SK-N-MC (cell line): Measurements from ENCODE around the gene ZFP64.

Source experiments
- EZH2 ChIP-seq: fragments of 200-600 bp; sonication (generic); IDR thresholded peaks from one replicate; pipeline ENCODE4 v1.6.1; 2017; ENCODE audit warnings: antibody characterized with exemption
- FOXP2 ChIP-seq: optimal IDR thresholded peaks from 2 replicates; pipeline ENCODE3; 2011; ENCODE audit warnings: mild to moderate bottlenecking, moderate library complexity; ENCODE audit not compliant: insufficient read depth; ENCODE audit errors: extremely low read length, control extremely low read depth
- POLR2AphosphoS5 ChIP-seq: IDR thresholded peaks from 2 replicates; pipeline ENCODE4 v1.6.1; 2012; ENCODE audit warnings: mild to moderate bottlenecking, low read depth, low read length, borderline replicate concordance

- TF ChIP-seq POLR2AphosphoS5 = no peak
- TF ChIP-seq FOXP2 = no peak
- TF ChIP-seq EZH2 = no peak
Measured at GRCh38 chr20:52191916-52192718, 538 bp upstream of the ZFP64 start.
